Pancreas (tissue), 10 donors: ENCODE data around the gene CDIPT. TPM values are rescaled to one million over a fixed set of nuclear protein-coding genes. Genes with fewer than 3 reads are reported as not detected.

ENCODE experiments used
- ATAC-seq, 4 donors: fragments of 200-7000 bp; cut with Tn5 transposase; one replicate each; pipeline versions ENCODE4 v1.8.0 to v1.9.1; 2020; ENCODE audit warnings: mild to moderate bottlenecking in 4 of 4, moderate library complexity in 4 of 4
- DNase-seq, 6 donors: peaks; one replicate each; pipeline ENCODE4 v3.0.0-alpha.2; 2020
- FAIRE-seq: peaks from 2 replicates; lab custom pipeline; 2012; peaks lifted over from hg19 to GRCh38; lab: Jason Lieb, UNC
- H3K27ac ChIP-seq, 4 donors: fragments of 200-600 bp; sonication (generic); 1 replicate in 3 of 4; 2 replicates in 1 of 4; pipeline versions ENCODE4 v1.5.0 to v1.8.0; 2020
- H3K27me3 ChIP-seq, 4 donors: fragments of 200-600 bp; one replicate each; pipeline ENCODE4 v1.8.0; 2021
- H3K36me3 ChIP-seq, 3 donors: fragments of 200-600 bp; sonication (generic) in 1 of 3; one replicate each; pipeline versions ENCODE4 v1.5.0 to v1.8.0; 2020 to 2021
- H3K4me1 ChIP-seq, 3 donors: fragments of 200-600 bp; one replicate each; pipeline ENCODE4 v1.8.0; 2021
- H3K4me3 ChIP-seq, 4 donors: fragments of 200-600 bp; sonication (generic) in 2 of 4; one replicate each; pipeline versions ENCODE4 v1.5.0 to v1.8.0; 2020 to 2021
- H3K9me3 ChIP-seq, 4 donors: fragments of 200-600 bp; one replicate each; pipeline ENCODE4 v1.8.0; 2021
- CTCF ChIP-seq, 4 donors: fragments of 200-600 bp; sonication (generic) in 3 of 4; IDR thresholded peaks; one replicate each; pipeline versions ENCODE4 v1.5.0 to v1.8.0; 2021; ENCODE audit warnings: antibody characterized with exemption in 4 of 4
- WGBS, 2 donors: extraction: QIAGEN DNeasy Blood & Tissue Kit; methylation state at CpG; one replicate each; pipeline ENCODE4 v1.1.7; 2013; 5-methylcytosine and 5-hydroxymethylcytosine counted together
- intact Hi-C, 3 donors: fragments of 100-400 bp; cut with DNase I; formaldehyde crosslinking; loops; one replicate each; pipeline versions ENCODE4 v1.11.1 to v1.14.2; 2022
- polyA plus RNA-seq, 2 donors: library from polyadenylated mRNA; stranded (reverse); fragments of 200-250 nt; gene quantifications; one replicate each; pipeline ENCODE4 v1.2.3, GENCODE V29; 2013
- total RNA-seq, 6 donors: library from RNA; stranded (reverse); fragmentation: NEBNext Ultra II Directional in 4 of 6; extraction: Animal tissue kit (Norgen Biotek cat#: 25700) in 4 of 6; gene quantifications; one replicate each; pipeline versions ENCODE4 v1.2.1 to v1.2.4, GENCODE V29; 2021 to 2023
- donor health status: healthy with polysubstance abuse.
- donor health status: DM: no; HTN: no; CAD: no; lungs with moderate emphysema.
- donor health status: DM: no; HTN: no; CAD: no.
- donor health status: control.
- donor health status: control.
- donor health status: Bipolar disorder and iron deficiency.
- donor health status: DM: yes; HTN: yes; CAD: no.
- donor health status: DM: no; HTN: no; CAD: no.
- donor health status: DM: no; HTN: no; CAD: no.
- donor health status: DM: yes; HTN: yes; CAD: no.

CDIPT gene
- total and polyA plus RNA-seq, 8 donors, result 31.9 to 69.8 (median 43.6) TPM

- FAIRE-seq, result no peak
- no peak for TF ChIP-seq CTCF (IDR thresholded peaks at IDR 0.05)
Observed at GRCh38 chr16:29842732-29843346, 20.2 kb downstream of the CDIPT start.

GRCh38 chr16:29841631-29842030 is 21.4 kb downstream of the CDIPT start:
- no peak for DNase-seq
- Histone ChIP-seq H3K27ac (no peak overlapping the region), H3K27me3 (no peaks in the 10 kb centered on the region), H3K4me3 (no peak overlapping the region), H3K4me1 (no peaks in the 10 kb centered on the region), H3K9me3 (no peaks in the 10 kb centered on the region), H3K36me3 (peaks cover 0 to 65% (median 34%) of the 10 kb centered on the region in 3 donors)
- FAIRE-seq, result no peak
- WGBS, 2 donors, result 90 to 91% methylated on average over 23 of the region's 23 CpGs
- no peak for TF ChIP-seq CTCF (IDR thresholded peaks at IDR 0.05)
- intact Hi-C loops, result loop anchor here in 1 of 3 donors (10.0 kb wide), 1 partner anchor 147 kb away; no protein-coding TSS in a partner anchor
- ATAC-seq, result no peak

More at GRCh38 chr16:29842732-29843346, 20.2 kb downstream of the CDIPT start:
- Histone ChIP-seq H3K27ac (no peak overlapping the region), H3K36me3 (peaks cover 0 to 65% (median 29%) of the 10 kb centered on the region in 3 donors), H3K9me3 (no peaks in the 10 kb centered on the region), H3K27me3 (no peaks in the 10 kb centered on the region), H3K4me3 (no peak overlapping the region), H3K4me1 (no peaks in the 10 kb centered on the region)
- ATAC-seq (no peak), DNase-seq (no peak)
- intact Hi-C loops, result loop anchor here in 1 of 3 donors (10.0 kb wide), 1 partner anchor 148 kb away; no protein-coding TSS in a partner anchor
- WGBS, 2 donors, result 96 to 97% methylated on average over 9 of the region's 9 CpGs

- no peak for FAIRE-seq
- no peaks in the 10 kb centered on the region for H3K9me3 ChIP-seq
- no peak for ATAC-seq
Observed at GRCh38 chr16:29840240-29840639, 22.8 kb downstream of the CDIPT start.

GRCh38 chr16:29839822-29840221 is 23.2 kb downstream of the CDIPT start:
- no peaks in the 10 kb centered on the region for H3K9me3 ChIP-seq
- FAIRE-seq (no peak), ATAC-seq (no peak), DNase-seq (no peak)
- intact Hi-C loops, result loop anchor here in 1 of 3 donors (10.0 kb wide), 1 partner anchor 145 kb away; no protein-coding TSS in a partner anchor
- no peaks in the 10 kb centered on the region for H3K4me1 ChIP-seq
- peaks cover 0 to 65% (median 23%) of the 10 kb centered on the region in 3 donors for H3K36me3 ChIP-seq
- 73 to 75% methylated on average over 6 of the region's 6 CpGs for WGBS, 2 donors
- TF ChIP-seq CTCF (IDR thresholded peaks at IDR 0.05), result no peak
- no peak overlapping the region for H3K27ac ChIP-seq
- H3K4me3 ChIP-seq, result no peak overlapping the region
- H3K27me3 ChIP-seq, result no peaks in the 10 kb centered on the region

More at GRCh38 chr16:29840240-29840639, 22.8 kb downstream of the CDIPT start:
- H3K27me3 ChIP-seq, result no peaks in the 10 kb centered on the region
- peaks cover 0 to 65% (median 23%) of the 10 kb centered on the region in 3 donors for H3K36me3 ChIP-seq
- TF ChIP-seq CTCF (IDR thresholded peaks at IDR 0.05), result no peak
- 84 to 89% methylated on average over 10 of the region's 10 CpGs for WGBS, 2 donors
- intact Hi-C loops, result loop anchor here in 1 of 3 donors (10.0 kb wide), 1 partner anchor 145 kb away; no protein-coding TSS in a partner anchor
- no peak overlapping the region for H3K4me3 ChIP-seq
- DNase-seq, result no peak
- H3K27ac ChIP-seq, result no peak overlapping the region
- no peaks in the 10 kb centered on the region for H3K4me1 ChIP-seq

GRCh38 chr16:29837841-29838240 is 25.2 kb downstream of the CDIPT start:
- H3K4me1 ChIP-seq, result no peaks in the 10 kb centered on the region
- no peak overlapping the region for H3K27ac ChIP-seq
- DNase-seq (no peak), ATAC-seq (no peak), FAIRE-seq (no peak)
- peaks cover 6 to 73% (median 27%) of the 10 kb centered on the region in 3 donors for H3K36me3 ChIP-seq
- H3K27me3 ChIP-seq, result no peaks in the 10 kb centered on the region
- H3K4me3 ChIP-seq, result no peak overlapping the region
- TF ChIP-seq CTCF (IDR thresholded peaks at IDR 0.05), result no peak
- 93 to 95% methylated on average over 5 of the region's 5 CpGs for WGBS, 2 donors
- no peaks in the 10 kb centered on the region for H3K9me3 ChIP-seq
- intact Hi-C loops, result no loop called here
